H1 (cell line): Measurements from ENCODE around the gene ANGEL2. TPM values are rescaled to one million over a fixed set of nuclear protein-coding genes. Genes with fewer than 3 reads are reported as not detected.

ENCODE experiments used
- CTCF ChIA-PET: fragments of 300-600 bp; sonication (Branson Sonifier 250); formaldehyde crosslinking; loops from one replicate; lab custom pipeline; 2021; ENCODE audit not compliant: partially characterized antibody; lab: Charles Lee
- POLR2A ChIA-PET: fragments of 300-600 bp; sonication (Branson Sonifier 250); formaldehyde crosslinking; loops from one replicate; lab custom pipeline; 2021; ENCODE audit warnings: inconsistent platforms; ENCODE audit not compliant: partially characterized antibody; lab: Charles Lee
- DNase-seq, 2 experiments: peaks; one replicate each; pipeline versions ENCODE4 v3.0.0 to v3.0.0-alpha.2; 2010 to 2022; ENCODE audit warnings: low spot score in 2 of 2, low read depth in 1 of 2, mixed read lengths in 1 of 2
- FAIRE-seq: peaks from 2 replicates; lab custom pipeline; 2011; peaks lifted over from hg19 to GRCh38; lab: Jason Lieb, UNC
- H2AFZ ChIP-seq: 2 replicates; pipeline ENCODE4 v1.8.1; 2012; ENCODE audit warnings: low read length, inconsistent platforms
- H2AK5ac ChIP-seq: 2 replicates; pipeline ENCODE4 v1.6.1; 2013; ENCODE audit warnings: low read depth, low read length
- H2BK120ac ChIP-seq: replicated peaks from 2 replicates; pipeline ENCODE3; 2013; ENCODE audit warnings: low read depth, low read length, inconsistent platforms
- H2BK12ac ChIP-seq: 2 replicates; pipeline ENCODE4 v1.6.1; 2013; ENCODE audit warnings: low read depth, low read length
- H2BK15ac ChIP-seq: 2 replicates; pipeline ENCODE4 v1.6.1; 2013; ENCODE audit warnings: low read length
- H2BK20ac ChIP-seq: 2 replicates; pipeline ENCODE4 v1.6.1; 2013; ENCODE audit warnings: low read length
- H2BK5ac ChIP-seq: 2 replicates; pipeline ENCODE4 v1.6.1; 2013; ENCODE audit warnings: low read depth, low read length
- H3K14ac ChIP-seq: 2 replicates; pipeline ENCODE4 v1.6.1; 2013; ENCODE audit warnings: inconsistent platforms; ENCODE audit not compliant: insufficient read length
- H3K18ac ChIP-seq: 2 replicates; pipeline ENCODE4 v1.6.1; 2013; ENCODE audit warnings: low read length; ENCODE audit errors: extremely low read depth
- H3K23ac ChIP-seq: 2 replicates; pipeline ENCODE4 v1.6.1; 2013; ENCODE audit warnings: inconsistent platforms; ENCODE audit not compliant: insufficient read length
- H3K23me2 ChIP-seq: 2 replicates; pipeline ENCODE4 v1.6.1; 2013; ENCODE audit warnings: low read depth, low read length
- H3K27ac ChIP-seq: 2 replicates; pipeline ENCODE4 v1.6.1; 2011; ENCODE audit warnings: low read depth, low read length, inconsistent platforms
- H3K27me3 ChIP-seq, 4 experiments: replicated peaks in 1 of 4; 1 replicate in 1 of 4; 2 replicates in 3 of 4; pipeline versions ENCODE4 v1.6.1 to v1.8.1; 2011 to 2013; ENCODE audit warnings: low read length in 3 of 4, mild to moderate bottlenecking in 3 of 4, inconsistent platforms in 2 of 4, mixed read lengths in 2 of 4, moderate library complexity in 1 of 4; ENCODE audit not compliant: control insufficient read depth in 3 of 4, insufficient read depth in 3 of 4; ENCODE audit errors: extremely low read depth in 1 of 4
- H3K36me3 ChIP-seq, 4 experiments: 2 replicates each; pipeline versions ENCODE4 v1.6.1 to v1.8.1; 2011 to 2013; ENCODE audit warnings: mild to moderate bottlenecking in 4 of 4, low read length in 3 of 4, moderate library complexity in 2 of 4, control low read depth in 1 of 4, inconsistent platforms in 1 of 4; ENCODE audit not compliant: insufficient read depth in 4 of 4, control insufficient read depth in 2 of 4
- H3K4ac ChIP-seq: replicated peaks from 2 replicates; pipeline ENCODE3; 2013; ENCODE audit warnings: low read length, low read depth, mixed read lengths, inconsistent platforms; ENCODE audit not compliant: insufficient read length
- H3K4me1 ChIP-seq, 4 experiments: replicated peaks in 1 of 4; 1 replicate in 1 of 4; 2 replicates in 3 of 4; pipeline versions ENCODE4 v1.6.1 to v1.8.1; 2011 to 2013; ENCODE audit warnings: low read length in 3 of 4, inconsistent platforms in 2 of 4, mixed read lengths in 1 of 4; ENCODE audit not compliant: insufficient read depth in 4 of 4, control insufficient read depth in 3 of 4
- H3K4me2 ChIP-seq, 2 experiments: 2 replicates each; pipeline versions ENCODE4 v1.6.1 to v1.8.1; 2011 to 2013; ENCODE audit warnings: low read depth in 2 of 2, low read length in 2 of 2, control low read depth in 1 of 2, inconsistent platforms in 1 of 2, mild to moderate bottlenecking in 1 of 2; ENCODE audit not compliant: insufficient read depth in 1 of 2
- H3K4me3 ChIP-seq, 4 experiments: fragments of 200-600, 300-600 bp in 1 of 4; sonication (generic), shearing (Covaris generic), sonication (Bioruptor Twin) in 1 of 4; 2 replicates each; pipeline versions ENCODE4 v1.5.1 to v1.8.1; 2011 to 2016; ENCODE audit warnings: low read length in 4 of 4, low read depth in 3 of 4, control low read depth in 2 of 4, inconsistent platforms in 2 of 4, mild to moderate bottlenecking in 2 of 4, mixed read lengths in 1 of 4, moderate library complexity in 1 of 4; ENCODE audit not compliant: insufficient read depth in 2 of 4; ENCODE audit errors: extremely low read depth in 1 of 4
- H3K56ac ChIP-seq: replicated peaks from 2 replicates; pipeline ENCODE3; 2013; ENCODE audit warnings: low read depth, mild to moderate bottlenecking, mixed read lengths, low read length, inconsistent platforms; ENCODE audit not compliant: insufficient read length
- H3K79me1 ChIP-seq: 2 replicates; pipeline ENCODE4 v1.6.1; 2013; ENCODE audit warnings: low read depth, low read length, control low read depth
- H3K79me2 ChIP-seq, 2 experiments: 2 replicates each; pipeline versions ENCODE4 v1.6.1 to v1.8.1; 2012 to 2013; ENCODE audit warnings: low read length in 2 of 2, mild to moderate bottlenecking in 2 of 2, inconsistent platforms in 1 of 2; ENCODE audit not compliant: insufficient read depth in 2 of 2, control insufficient read depth in 1 of 2
- H3K9ac ChIP-seq, 4 experiments: replicated peaks in 1 of 4; 1 replicate in 1 of 4; 2 replicates in 3 of 4; pipeline versions ENCODE4 v1.6.1 to v1.8.1; 2011 to 2013; ENCODE audit warnings: low read depth in 3 of 4, low read length in 3 of 4, control low read depth in 2 of 4, mild to moderate bottlenecking in 2 of 4, moderate library complexity in 2 of 4, inconsistent platforms in 1 of 4; ENCODE audit errors: extremely low read depth in 1 of 4
- H3K9me3 ChIP-seq, 2 experiments: 2 replicates each; pipeline versions ENCODE4 v1.6.1 to v1.8.1; 2012 to 2013; ENCODE audit warnings: mild to moderate bottlenecking in 2 of 2, moderate library complexity in 2 of 2, control low read depth in 1 of 2, inconsistent platforms in 1 of 2, low read depth in 1 of 2, low read length in 1 of 2, mixed read lengths in 1 of 2; ENCODE audit not compliant: insufficient read depth in 2 of 2
- H4K20me1 ChIP-seq, 2 experiments: replicated peaks in 1 of 2; 2 replicates each; pipeline versions ENCODE3 to v1.8.1; 2011 to 2013; ENCODE audit warnings: inconsistent platforms in 2 of 2, low read length in 2 of 2, mild to moderate bottlenecking in 1 of 2; ENCODE audit not compliant: insufficient read depth in 2 of 2, control insufficient read depth in 1 of 2
- H4K5ac ChIP-seq: 2 replicates; pipeline ENCODE4 v1.6.1; 2013; ENCODE audit warnings: low read length, low read depth, mixed read lengths, inconsistent platforms; ENCODE audit not compliant: insufficient read length
- H4K8ac ChIP-seq: 2 replicates; pipeline ENCODE4 v1.8.0; 2013; ENCODE audit warnings: mild to moderate bottlenecking, moderate library complexity, low read length, inconsistent platforms; ENCODE audit not compliant: insufficient read depth; ENCODE audit errors: extremely low read depth
- H4K91ac ChIP-seq: replicated peaks from 2 replicates; pipeline ENCODE3; 2013; ENCODE audit warnings: low read length, mixed read lengths, inconsistent platforms; ENCODE audit not compliant: insufficient read length
- GTF2F1 ChIP-seq: IDR thresholded peaks from 2 replicates; pipeline ENCODE4 v1.6.1; 2012; ENCODE audit warnings: low read depth, low read length, improper control_type of control experiment, borderline replicate concordance
- HDAC2 ChIP-seq, 2 experiments: fragments of 300-600 bp in 1 of 2; sonication (generic) in 1 of 2; IDR thresholded peaks; 2 replicates each; pipeline ENCODE4 v1.6.1; 2011 to 2012; ENCODE audit warnings: low read depth in 2 of 2, low read length in 2 of 2, mild to moderate bottlenecking in 2 of 2, moderate library complexity in 2 of 2, borderline replicate concordance in 1 of 2, inconsistent platforms in 1 of 2
- HDAC6 ChIP-seq: IDR thresholded peaks from one replicate; pipeline ENCODE4 v1.7.1; 2012; ENCODE audit warnings: low read depth, mild to moderate bottlenecking, inconsistent platforms, low read length, moderate library complexity
- JUND ChIP-seq: IDR thresholded peaks from 2 replicates; pipeline ENCODE4 v1.6.1; 2011; ENCODE audit warnings: mild to moderate bottlenecking, improper control_type of control experiment, low read length
- KDM1A ChIP-seq: fragments of 200-600, 300-600 bp; sonication (generic); IDR thresholded peaks from 2 replicates; pipeline ENCODE4 v1.7.1; 2016; ENCODE audit warnings: mild to moderate bottlenecking, low read length, borderline replicate concordance
- KDM4A ChIP-seq: IDR thresholded peaks from one replicate; pipeline ENCODE4 v1.7.1; 2012; ENCODE audit warnings: low read depth, mild to moderate bottlenecking, moderate library complexity, low read length, inconsistent platforms; ENCODE audit not compliant: severe bottlenecking
- PHF8 ChIP-seq: fragments of 200-600 bp; sonication (generic); conservative IDR thresholded peaks from 2 replicates; pipeline ENCODE4 v1.7.1; 2012; ENCODE audit warnings: low read depth, mild to moderate bottlenecking, inconsistent platforms, low read length, moderate library complexity
- SP4 ChIP-seq: IDR thresholded peaks from 2 replicates; pipeline ENCODE4 v1.6.1; 2012; ENCODE audit warnings: low read length, inconsistent platforms
- TCF12 ChIP-seq: IDR thresholded peaks from 2 replicates; pipeline ENCODE4 v1.6.1; 2011; ENCODE audit warnings: low read depth, mild to moderate bottlenecking, low read length
- WGBS, 2 experiments: shearing (Covaris generic) in 1 of 2; methylation state at CpG; one replicate each; pipeline versions ENCODE4 v1.1.6 to v1.1.7; 2013 to 2015; ENCODE audit warnings: low lambda C conversion rate in 2 of 2, mixed read lengths in 2 of 2, inconsistent platforms in 1 of 2, low coverage in 1 of 2, missing lambda C conversion rate in 1 of 2; ENCODE audit not compliant: insufficient replicate concordance in 2 of 2, insufficient coverage in 1 of 2, insufficient read length in 1 of 2; ENCODE audit errors: extremely low coverage in 1 of 2, missing lambda C conversion rate in 1 of 2; 5-methylcytosine and 5-hydroxymethylcytosine counted together
- polyA plus RNA-seq, 7 experiments: library from polyadenylated mRNA; depleted of rRNA in 3 of 7; stranded (reverse) in 5 of 7; unstranded in 2 of 7; fragments of >200 nt in 5 of 7; fragments of 200-250 nt in 2 of 7; gene quantifications; 1 replicate in 5 of 7; 2 replicates in 1 of 7; 4 replicates in 1 of 7; pipeline versions ENCODE4 v1.2.1 to v1.2.3, GENCODE V29; 2011 to 2013; ENCODE audit warnings: missing spikeins in 2 of 7, mixed read lengths in 2 of 7
- total RNA-seq: library from RNA; stranded (reverse); fragmentation: NEBNext Ultra II Directional; extraction: Animal tissue kit (Norgen Biotek cat#: 25700); gene quantifications from 2 replicates; pipeline ENCODE4 v1.2.1, GENCODE V29; 2021

ANGEL2 gene
- total and polyA plus RNA-seq, 2 of the 8 experiments (the other 6 are each of a cell fraction or from before 2014, with no cell fraction given), result 18.1 to 39.9 TPM

DNA sequence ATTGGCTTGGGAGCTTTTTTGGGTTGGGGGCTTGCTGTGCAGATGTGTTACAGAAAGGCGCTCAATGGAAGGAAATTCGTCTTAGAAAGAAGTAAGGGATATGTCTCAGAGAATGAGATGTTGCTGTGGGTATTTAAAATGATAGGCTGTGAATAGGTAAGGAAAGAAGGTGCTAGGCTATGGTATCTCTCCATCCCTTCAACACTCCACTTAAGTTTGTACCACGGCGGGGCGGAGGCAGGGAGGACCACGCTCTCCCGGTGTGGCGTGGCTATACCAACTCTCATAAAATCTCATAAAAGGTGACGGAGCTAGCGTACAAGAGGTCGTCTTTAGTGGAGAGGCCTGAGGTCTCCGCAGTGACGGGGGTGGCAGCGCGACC, 35.1 kb upstream of the ANGEL2 start:
- CTCF ChIA-PET, result interaction anchor here (1.5 kb wide), 1 partner anchor 83 kb away, joined by 3 read pairs; no protein-coding TSS in a partner anchor
- Histone ChIP-seq H4K8ac (peak overlapping the region; percentile 91), H3K79me2 (peaks cover 0 to 26% of the 10 kb centered on the region in 2 experiments; a peak in 2 of 4 replicates), H3K27ac (no peak overlapping the region; the same call in 1 of the 2 replicates), H2BK12ac (no peak overlapping the region), H3K18ac (0 out of 2 replicates have a peak overlapping the region, but pooled peaks have one; percentile 3), H3K79me1 (no peaks in the 10 kb centered on the region), H2AK5ac (no peak overlapping the region), H3K56ac (no peak overlapping the region), H3K4me2 (peak overlapping the region; percentile 66 to 72), H3K27me3 (no peaks in the 10 kb centered on the region; a peak in 1 of 7 replicates), H3K14ac (no peak overlapping the region), H3K9me3 (no peaks in the 10 kb centered on the region), H4K20me1 (no peaks in the 10 kb centered on the region), H4K91ac (peak overlapping the region; percentile 67), H2BK5ac (peak overlapping the region; percentile 22; the same call in 1 of the 2 replicates), H3K36me3 (no peaks in the 10 kb centered on the region), H3K4me3 (peak overlapping the region; percentile 81 to 93 (median 91); a peak in 7 of 8 replicates), H2BK15ac (peak overlapping the region; percentile 20; the same call in 1 of the 2 replicates), H3K23ac (no peak overlapping the region), H3K4ac (peak overlapping the region; percentile 11), H3K23me2 (no peaks in the 10 kb centered on the region; the same call in 1 of the 2 replicates), H3K4me1 (peaks cover 0 to 7% (median 2%) of the 10 kb centered on the region in 4 experiments; a peak in 2 of 7 replicates)
- no peak for FAIRE-seq
- WGBS, 2 experiments, result 50% methylated on average over 15 of the region's 15 CpGs; no CpG with 5 or more reads in 1 of the 2 experiments
- POLR2A ChIA-PET, result interaction anchor here (1.4 kb wide), 1 partner anchor 35 kb away, joined by 3 read pairs; the partner anchor contains the start of gene ANGEL2
- no peak for DNase-seq
- TF ChIP-seq HDAC6, result no peak
- no peak for TF ChIP-seq SP4
- 0 out of 2 replicates have a peak, but pooled peaks have one; percentile 51 for TF ChIP-seq KDM1A
- no peak for TF ChIP-seq TCF12
- 0 out of 2 replicates have a peak, but pooled peaks have one; percentile 20 for TF ChIP-seq JUND
- no peak for TF ChIP-seq GTF2F1
- TF ChIP-seq KDM4A, result peak; percentile 78
- TF ChIP-seq HDAC2 (IDR thresholded peaks at IDR 0.05; ENCODE audit: borderline replicate concordance in 1 of 2, low read depth in 2 of 2, low read length in 2 of 2), result 0 out of 4 replicates have a peak, but pooled peaks of 1 of the 2 experiments have one; percentile 10
- TF ChIP-seq PHF8, result 0 out of 2 replicates have a peak, but pooled peaks have one; percentile 31
- TF ChIP-seq, all 59 proteins: peak for 5
- Histone ChIP-seq H4K5ac (peak overlapping the region; percentile 31), H2BK120ac (no peak overlapping the region), H2BK20ac (no peak overlapping the region), H3K9ac (peak overlapping the region in 3 of 4 experiments; percentile 43 to 49 (median 45); a peak in 5 of 7 replicates), H2AFZ (peak overlapping the region; percentile 58)
